ENCODE results near the gene TCERG1L.

TCERG1L gene

DNA sequence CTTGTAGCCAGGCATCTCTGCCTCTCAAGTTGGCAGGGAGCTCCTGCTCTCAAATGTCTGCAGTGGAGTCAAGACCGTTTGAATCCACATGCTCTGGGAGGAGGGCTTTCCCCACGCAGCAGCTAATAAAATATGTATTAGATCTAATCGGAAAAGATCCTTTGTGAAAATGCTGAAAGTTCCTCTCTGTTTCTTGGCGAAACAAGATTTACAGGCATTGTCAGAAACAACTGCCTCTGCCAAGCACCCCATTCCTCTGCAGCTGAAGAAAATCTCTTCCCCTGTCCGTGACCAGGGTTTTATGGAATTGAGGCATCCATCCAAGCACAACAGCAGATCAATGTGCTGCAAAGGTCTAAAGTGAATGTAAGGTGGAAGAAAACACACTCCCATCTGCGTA lies 165.8 kb downstream of the TCERG1L start:
- no peaks in the 10 kb centered on the region for H3K79me2 ChIP-seq
- no peak overlapping the region for H3K9ac ChIP-seq
- no peak for TF ChIP-seq CTCF (IDR thresholded peaks at IDR 0.05)
- no peaks in the 10 kb centered on the region for H3K9me3 ChIP-seq (ENCODE audit: control insufficient read depth, low read length)
- H3K4me2 ChIP-seq (ENCODE audit: low read length) = no peak overlapping the region
- H3K36me3 ChIP-seq (ENCODE audit: control insufficient read depth, insufficient read depth, low read length) = no peaks in the 10 kb centered on the region
- no peak overlapping the region for H2AFZ ChIP-seq
- no peaks in the 10 kb centered on the region for H3K4me1 ChIP-seq
- peaks cover 4% of the 10 kb centered on the region for H3K27me3 ChIP-seq (ENCODE audit: control insufficient read depth, insufficient read depth, low read length)
- no peak overlapping the region for H3K4me3 ChIP-seq (ENCODE audit: low read depth, low read length)
- H3K27ac ChIP-seq = no peak overlapping the region

- no peaks in the 10 kb centered on the region for H3K4me1 ChIP-seq
- no peaks in the 10 kb centered on the region for H3K36me3 ChIP-seq (ENCODE audit: control insufficient read depth, insufficient read depth, low read length)
- no peak for TF ChIP-seq CTCF (IDR thresholded peaks at IDR 0.05)
- peaks cover 4% of the 10 kb centered on the region for H3K27me3 ChIP-seq (ENCODE audit: control insufficient read depth, insufficient read depth, low read length)
- H3K27ac ChIP-seq = no peak overlapping the region
- no peaks in the 10 kb centered on the region for H3K9me3 ChIP-seq (ENCODE audit: control insufficient read depth, low read length)
- no peak overlapping the region for H3K9ac ChIP-seq
- no peak overlapping the region for H3K4me2 ChIP-seq (ENCODE audit: low read length)
- H3K4me3 ChIP-seq (ENCODE audit: low read depth, low read length) = no peak overlapping the region
- no peaks in the 10 kb centered on the region for H3K79me2 ChIP-seq
- H2AFZ ChIP-seq = no peak overlapping the region
These were observed 166.7 kb downstream of the TCERG1L start for GRCh38 chr10:131144711-131145375.

GRCh38 chr10:131144196-131144595 lies 167.3 kb downstream of the TCERG1L start:
- TF ChIP-seq CTCF (IDR thresholded peaks at IDR 0.05) = no peak

DNA sequence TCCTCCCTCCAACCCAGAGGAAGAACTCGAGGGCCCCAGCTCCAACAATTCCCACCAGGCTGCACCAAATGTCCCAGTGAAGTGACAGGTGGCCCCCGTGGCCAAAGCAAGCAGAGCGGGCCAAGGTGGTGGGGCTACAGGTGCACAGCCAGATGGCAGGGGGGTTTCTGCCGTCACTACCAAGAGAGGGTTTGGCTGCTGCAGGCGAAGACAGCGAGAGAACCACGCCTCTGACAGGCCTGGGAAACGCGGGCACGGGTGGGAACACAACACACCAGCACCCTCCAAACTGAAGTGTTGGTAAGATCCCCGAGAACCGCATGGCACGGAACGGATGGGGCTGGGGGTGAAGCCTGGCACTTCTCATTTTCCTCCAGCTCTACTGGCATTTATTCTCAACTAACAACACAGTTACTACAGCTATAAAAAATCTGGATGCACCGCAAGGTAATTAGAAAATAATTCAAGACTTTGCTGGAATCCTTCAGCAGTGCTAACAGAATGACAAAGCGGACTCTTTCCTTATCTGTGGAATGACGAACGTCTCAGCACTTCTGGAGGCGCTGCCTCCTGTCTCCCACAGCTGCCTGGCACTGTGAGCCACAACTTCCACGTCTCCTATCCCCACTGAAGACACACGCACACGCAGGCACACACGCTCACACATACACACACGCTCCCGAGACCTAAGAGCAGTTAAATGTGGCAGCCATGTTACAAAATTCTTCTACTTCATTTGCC lies 167.9 kb downstream of the TCERG1L start:
- Histone ChIP-seq H3K4me3 (ENCODE audit: low read depth, low read length) (no peak overlapping the region), H3K9me3 (ENCODE audit: control insufficient read depth, low read length) (no peaks in the 10 kb centered on the region), H3K9ac (no peak overlapping the region), H3K27ac (no peak overlapping the region), H3K79me2 (no peaks in the 10 kb centered on the region), H3K36me3 (ENCODE audit: control insufficient read depth, insufficient read depth, low read length) (no peaks in the 10 kb centered on the region), H3K27me3 (ENCODE audit: control insufficient read depth, insufficient read depth, low read length) (peaks cover 4% of the 10 kb centered on the region), H3K4me2 (ENCODE audit: low read length) (no peak overlapping the region), H2AFZ (no peak overlapping the region), H3K4me1 (no peaks in the 10 kb centered on the region)
- no peak for TF ChIP-seq CTCF (IDR thresholded peaks at IDR 0.05)

More at GRCh38 chr10:131144196-131144595, 167.3 kb downstream of the TCERG1L start:
- Histone ChIP-seq H3K4me2 (ENCODE audit: low read length) (no peak overlapping the region), H3K4me3 (ENCODE audit: low read depth, low read length) (no peak overlapping the region), H3K4me1 (no peaks in the 10 kb centered on the region), H3K79me2 (no peaks in the 10 kb centered on the region), H3K9me3 (ENCODE audit: control insufficient read depth, low read length) (no peaks in the 10 kb centered on the region), H3K9ac (no peak overlapping the region), H2AFZ (no peak overlapping the region), H3K27me3 (ENCODE audit: control insufficient read depth, insufficient read depth, low read length) (peaks cover 4% of the 10 kb centered on the region), H3K27ac (no peak overlapping the region), H3K36me3 (ENCODE audit: control insufficient read depth, insufficient read depth, low read length) (no peaks in the 10 kb centered on the region)
